ENCODE measurements around the gene SSH2.

GRCh38 chr17:29581583-29582253 lies 348.3 kb downstream of the SSH2 start:
- TF ChIP-seq EZH2phosphoT487 (IDR thresholded peaks at IDR 0.05; ENCODE audit: low read depth, severe bottlenecking, unreplicated experiment) = no peak
- TF ChIP-seq, protein P1, sequence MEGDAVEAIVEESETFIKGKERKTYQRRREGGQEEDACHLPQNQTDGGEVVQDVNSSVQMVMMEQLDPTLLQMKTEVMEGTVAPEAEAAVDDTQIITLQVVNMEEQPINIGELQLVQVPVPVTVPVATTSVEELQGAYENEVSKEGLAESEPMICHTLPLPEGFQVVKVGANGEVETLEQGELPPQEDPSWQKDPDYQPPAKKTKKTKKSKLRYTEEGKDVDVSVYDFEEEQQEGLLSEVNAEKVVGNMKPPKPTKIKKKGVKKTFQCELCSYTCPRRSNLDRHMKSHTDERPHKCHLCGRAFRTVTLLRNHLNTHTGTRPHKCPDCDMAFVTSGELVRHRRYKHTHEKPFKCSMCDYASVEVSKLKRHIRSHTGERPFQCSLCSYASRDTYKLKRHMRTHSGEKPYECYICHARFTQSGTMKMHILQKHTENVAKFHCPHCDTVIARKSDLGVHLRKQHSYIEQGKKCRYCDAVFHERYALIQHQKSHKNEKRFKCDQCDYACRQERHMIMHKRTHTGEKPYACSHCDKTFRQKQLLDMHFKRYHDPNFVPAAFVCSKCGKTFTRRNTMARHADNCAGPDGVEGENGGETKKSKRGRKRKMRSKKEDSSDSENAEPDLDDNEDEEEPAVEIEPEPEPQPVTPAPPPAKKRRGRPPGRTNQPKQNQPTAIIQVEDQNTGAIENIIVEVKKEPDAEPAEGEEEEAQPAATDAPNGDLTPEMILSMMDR (IDR thresholded peaks at IDR 0.05; ENCODE audit: poor library complexity) = no peak
- no peak for TF ChIP-seq EZH2 (IDR thresholded peaks at IDR 0.05; ENCODE audit: borderline replicate concordance)
